Muscle of leg (tissue), 11 donors: ENCODE results near the gene KIF1B. TPM values are rescaled to one million over a fixed set of nuclear protein-coding genes. Genes with fewer than 3 reads are reported as not detected.

Experiments
- DNase-seq: peaks from one replicate; pipeline ENCODE4 v3.0.0; 2013
- H3K27ac ChIP-seq: one replicate; pipeline ENCODE4 v1.5.1; 2013; ENCODE audit warnings: mild to moderate bottlenecking, low read length, control low read depth
- H3K27me3 ChIP-seq: one replicate; pipeline ENCODE4 v1.6.1; 2013; ENCODE audit warnings: low read length; ENCODE audit not compliant: control insufficient read depth, insufficient read depth
- H3K36me3 ChIP-seq: one replicate; pipeline ENCODE4 v1.6.1; 2013; ENCODE audit warnings: low read length; ENCODE audit not compliant: control insufficient read depth, insufficient read depth
- H3K4me1 ChIP-seq: one replicate; pipeline ENCODE4 v1.6.1; 2013; ENCODE audit warnings: low read length; ENCODE audit not compliant: control insufficient read depth, insufficient read depth
- H3K4me3 ChIP-seq: one replicate; pipeline ENCODE4 v1.5.1; 2013; ENCODE audit warnings: low read length, control low read depth
- H3K9me3 ChIP-seq: replicated peaks from 2 replicates; pipeline ENCODE4 v1.6.1; 2013; ENCODE audit warnings: low read depth, low read length; ENCODE audit not compliant: control insufficient read depth
- WGBS: methylation state at CpG from one replicate; pipeline ENCODE4 v1.1.5; 2013; ENCODE audit warnings: missing lambda C conversion rate; ENCODE audit not compliant: insufficient coverage; 5-methylcytosine and 5-hydroxymethylcytosine counted together
- polyA plus RNA-seq, 8 donors: library from polyadenylated mRNA; unstranded; fragments of 120-200 nt; gene quantifications; one replicate each; pipeline versions ENCODE4 v1.2.1 to v1.2.3, GENCODE V29; 2013; ENCODE audit warnings: inconsistent platforms in 1 of 8, low replicate concordance in 1 of 8; ENCODE audit not compliant: insufficient read length in 8 of 8, insufficient read depth in 1 of 8
- total RNA-seq: library from RNA; stranded (reverse); fragments of 120-200 nt; gene quantifications from one replicate; pipeline ENCODE4 v1.2.4, GENCODE V29; 2013

KIF1B gene
- total and polyA plus RNA-seq, 9 donors: 86.3 to 189 (median 139) TPM

DNA sequence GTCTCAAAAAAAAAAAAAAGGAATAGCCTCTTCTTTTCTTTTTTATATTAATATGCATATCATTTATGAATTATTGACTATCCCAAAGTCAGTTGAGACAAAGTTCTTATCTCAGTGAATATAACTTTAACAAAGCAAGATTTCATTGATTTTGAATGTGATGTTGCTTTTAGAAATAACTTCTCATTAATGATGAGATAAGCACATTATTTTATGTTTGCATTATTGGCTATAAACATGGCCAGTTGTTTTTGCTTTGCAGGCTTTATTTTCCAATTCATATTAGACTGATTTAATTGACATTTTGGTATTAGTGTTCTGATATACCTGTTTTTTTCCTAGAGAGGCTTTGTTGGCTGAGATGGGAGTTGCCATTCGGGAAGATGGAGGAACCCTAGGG, 81.3 kb downstream of the KIF1B start:
- Histone ChIP-seq H3K27ac (no peak overlapping the region), H3K27me3 (no peaks in the 10 kb centered on the region), H3K4me1 (peaks cover 6% of the 10 kb centered on the region), H3K36me3 (peaks cover 44% of the 10 kb centered on the region), H3K4me3 (no peak overlapping the region), H3K9me3 (no peaks in the 10 kb centered on the region)
- WGBS: no CpG with 5 or more reads among the region's 1 CpG
- DNase-seq: no peak

DNA sequence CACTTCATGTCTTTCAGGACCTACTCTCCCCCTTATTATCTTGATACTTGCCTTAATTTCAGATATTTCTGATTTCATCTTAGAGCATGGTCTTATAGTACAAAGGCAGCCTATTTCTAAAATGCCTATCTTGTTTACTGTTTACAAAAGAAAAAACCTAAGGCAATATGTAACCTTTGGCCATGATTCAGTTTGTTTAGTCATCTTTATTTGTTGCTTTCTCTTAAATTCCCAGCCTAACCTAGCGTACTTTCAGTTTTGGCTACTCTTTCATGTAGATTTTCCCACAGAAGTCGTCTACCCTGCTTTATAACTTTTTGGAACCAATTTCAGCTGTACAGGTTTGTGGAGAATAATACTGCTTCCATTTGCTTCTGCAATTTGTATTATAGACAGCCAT, 81.8 kb downstream of the KIF1B start:
- no peak overlapping the region for H3K27ac ChIP-seq
- DNase-seq: no peak
- no CpG with 5 or more reads among the region's 2 CpGs for WGBS
- no peaks in the 10 kb centered on the region for H3K9me3 ChIP-seq
- peaks cover 4% of the 10 kb centered on the region for H3K4me1 ChIP-seq
- no peaks in the 10 kb centered on the region for H3K27me3 ChIP-seq
- H3K36me3 ChIP-seq: peaks cover 47% of the 10 kb centered on the region
- no peak overlapping the region for H3K4me3 ChIP-seq

- no peak for DNase-seq
- WGBS: 92% methylated on average over 3 of the region's 6 CpGs
- Histone ChIP-seq H3K27me3 (no peaks in the 10 kb centered on the region), H3K27ac (no peak overlapping the region), H3K36me3 (peaks cover 43% of the 10 kb centered on the region), H3K4me1 (no peaks in the 10 kb centered on the region), H3K4me3 (no peak overlapping the region), H3K9me3 (no peaks in the 10 kb centered on the region)
Observed at GRCh38 chr1:10295481-10296085, 85.2 kb downstream of the KIF1B start.

GRCh38 chr1:10299151-10299550, 88.8 kb downstream of the KIF1B start:
- Histone ChIP-seq H3K4me3 (no peak overlapping the region), H3K4me1 (no peaks in the 10 kb centered on the region), H3K9me3 (no peaks in the 10 kb centered on the region), H3K27me3 (no peaks in the 10 kb centered on the region), H3K27ac (no peak overlapping the region), H3K36me3 (peaks cover 46% of the 10 kb centered on the region)
- DNase-seq: peak; percentile 25
- no CpG with 5 or more reads among the region's 1 CpG for WGBS

GRCh38 chr1:10302416-10302815, 92.0 kb downstream of the KIF1B start:
- Histone ChIP-seq H3K4me1 (no peaks in the 10 kb centered on the region), H3K9me3 (no peaks in the 10 kb centered on the region), H3K27ac (no peak overlapping the region), H3K36me3 (peaks cover 39% of the 10 kb centered on the region), H3K27me3 (no peaks in the 10 kb centered on the region), H3K4me3 (no peak overlapping the region)
- no peak for DNase-seq
- no CpG with 5 or more reads among the region's 6 CpGs for WGBS

DNA sequence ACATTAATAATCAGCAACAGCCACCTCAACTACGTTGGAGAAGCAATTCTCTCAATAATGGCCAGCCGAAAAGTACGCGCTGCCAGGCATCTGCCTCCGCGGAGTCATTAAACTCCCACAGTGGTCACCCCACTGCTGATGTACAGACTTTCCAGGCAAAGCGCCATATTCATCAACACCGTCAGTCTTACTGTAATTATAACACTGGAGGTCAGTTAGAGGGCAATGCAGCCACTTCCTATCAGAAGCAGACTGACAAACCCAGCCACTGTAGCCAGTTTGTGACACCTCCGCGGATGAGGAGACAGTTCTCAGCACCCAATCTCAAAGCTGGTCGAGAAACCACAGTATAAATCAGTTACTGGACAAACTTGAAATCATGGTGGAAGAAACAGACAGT, 93.9 kb downstream of the KIF1B start:
- 67% methylated on average over 2 of the region's 11 CpGs for WGBS
- no peak overlapping the region for H3K27ac ChIP-seq
- H3K4me1 ChIP-seq: peaks cover 2% of the 10 kb centered on the region
- no peaks in the 10 kb centered on the region for H3K9me3 ChIP-seq
- H3K4me3 ChIP-seq: no peak overlapping the region
- no peak for DNase-seq
- H3K36me3 ChIP-seq: peaks cover 35% of the 10 kb centered on the region
- H3K27me3 ChIP-seq: no peaks in the 10 kb centered on the region

- Histone ChIP-seq H3K27me3 (no peaks in the 10 kb centered on the region), H3K36me3 (peaks cover 35% of the 10 kb centered on the region), H3K9me3 (no peaks in the 10 kb centered on the region), H3K4me1 (peaks cover 3% of the 10 kb centered on the region), H3K4me3 (no peak overlapping the region), H3K27ac (no peak overlapping the region)
- DNase-seq: no peak
- WGBS: no CpG with 5 or more reads among the region's 2 CpGs
Observed at GRCh38 chr1:10306435-10306834, 96.1 kb downstream of the KIF1B start.

GRCh38 chr1:10308001-10308400, 97.6 kb downstream of the KIF1B start:
- 100% methylated on average over 1 of the region's 3 CpGs for WGBS
- peaks cover 3% of the 10 kb centered on the region for H3K4me1 ChIP-seq
- no peaks in the 10 kb centered on the region for H3K27me3 ChIP-seq
- H3K4me3 ChIP-seq: no peak overlapping the region
- no peak for DNase-seq
- H3K9me3 ChIP-seq: no peaks in the 10 kb centered on the region
- H3K27ac ChIP-seq: no peak overlapping the region
- H3K36me3 ChIP-seq: peaks cover 31% of the 10 kb centered on the region

- Histone ChIP-seq H3K4me3 (no peak overlapping the region), H3K36me3 (peaks cover 17% of the 10 kb centered on the region), H3K27me3 (no peaks in the 10 kb centered on the region), H3K4me1 (peaks cover 3% of the 10 kb centered on the region), H3K27ac (peak overlapping the region; percentile 55), H3K9me3 (no peaks in the 10 kb centered on the region)
- WGBS: 43% methylated on average over 2 of the region's 6 CpGs
- no peak for DNase-seq
Observed at GRCh38 chr1:10309243-10310011, 99.1 kb downstream of the KIF1B start.

GRCh38 chr1:10316752-10317151, 106.4 kb downstream of the KIF1B start:
- Histone ChIP-seq H3K27me3 (no peaks in the 10 kb centered on the region), H3K27ac (no peak overlapping the region), H3K4me1 (no peaks in the 10 kb centered on the region), H3K4me3 (no peak overlapping the region), H3K9me3 (no peaks in the 10 kb centered on the region), H3K36me3 (peaks cover 2% of the 10 kb centered on the region)
- 100% methylated on average over 1 of the region's 2 CpGs for whole genome bisulfite sequencing
- no peak for DNase-seq
